Measurements from ENCODE around the gene POLR3F.
A peak's percentile ranks its signal among the peaks of the same experiment; 100 is the strongest.
"Not testable (repeated sequence)": the region's sequence is repeated elsewhere in the genome, so short reads cannot be mapped to it uniquely, and the experiment has no call there.

POLR3F gene

GRCh38 chr20:18496042-18496441 is 28.9 kb downstream of the POLR3F start:
- Histone ChIP-seq H3K27me3 (ENCODE audit: low read length) (no peaks in the 10 kb centered on the region), H4K20me1 (ENCODE audit: low read depth, low read length) (no peaks in the 10 kb centered on the region), H3K9me2 (replicated peaks; ENCODE audit: insufficient read depth, low read length) (no peaks in the 10 kb centered on the region), H3K4me3 (ENCODE audit: insufficient read depth, low read length, poor library complexity, severe bottlenecking) (peak overlapping the region; percentile 92), H2AFZ (ENCODE audit: low read depth, low read length, severe bottlenecking) (peak overlapping the region; percentile 97), H3F3A (ENCODE audit: insufficient read depth) (no peaks in the 10 kb centered on the region), H3K9me3 (ENCODE audit: insufficient read depth, low read length) (no peaks in the 10 kb centered on the region), H3K9ac (ENCODE audit: low read length) (peak overlapping the region; percentile 76), H3K4me2 (ENCODE audit: low read depth, low read length, poor library complexity, severe bottlenecking) (peak overlapping the region; percentile 91), H3K79me2 (ENCODE audit: insufficient read depth, low read length) (peaks cover 9% of the 10 kb centered on the region), H3K27ac (ENCODE audit: low read depth, low read length) (0 out of 2 replicates have a peak overlapping the region, but pooled peaks have one; percentile 32), H3K36me3 (ENCODE audit: low read length) (no peaks in the 10 kb centered on the region)
- no peak for TF ChIP-seq EZH2phosphoT487 (conservative IDR thresholded peaks at IDR 0.05; ENCODE audit: low read length)
- TF ChIP-seq, protein P1, sequence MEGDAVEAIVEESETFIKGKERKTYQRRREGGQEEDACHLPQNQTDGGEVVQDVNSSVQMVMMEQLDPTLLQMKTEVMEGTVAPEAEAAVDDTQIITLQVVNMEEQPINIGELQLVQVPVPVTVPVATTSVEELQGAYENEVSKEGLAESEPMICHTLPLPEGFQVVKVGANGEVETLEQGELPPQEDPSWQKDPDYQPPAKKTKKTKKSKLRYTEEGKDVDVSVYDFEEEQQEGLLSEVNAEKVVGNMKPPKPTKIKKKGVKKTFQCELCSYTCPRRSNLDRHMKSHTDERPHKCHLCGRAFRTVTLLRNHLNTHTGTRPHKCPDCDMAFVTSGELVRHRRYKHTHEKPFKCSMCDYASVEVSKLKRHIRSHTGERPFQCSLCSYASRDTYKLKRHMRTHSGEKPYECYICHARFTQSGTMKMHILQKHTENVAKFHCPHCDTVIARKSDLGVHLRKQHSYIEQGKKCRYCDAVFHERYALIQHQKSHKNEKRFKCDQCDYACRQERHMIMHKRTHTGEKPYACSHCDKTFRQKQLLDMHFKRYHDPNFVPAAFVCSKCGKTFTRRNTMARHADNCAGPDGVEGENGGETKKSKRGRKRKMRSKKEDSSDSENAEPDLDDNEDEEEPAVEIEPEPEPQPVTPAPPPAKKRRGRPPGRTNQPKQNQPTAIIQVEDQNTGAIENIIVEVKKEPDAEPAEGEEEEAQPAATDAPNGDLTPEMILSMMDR (IDR thresholded peaks at IDR 0.05; ENCODE audit: insufficient read depth, low read length, poor library complexity, severe bottlenecking), result no peak

DNA sequence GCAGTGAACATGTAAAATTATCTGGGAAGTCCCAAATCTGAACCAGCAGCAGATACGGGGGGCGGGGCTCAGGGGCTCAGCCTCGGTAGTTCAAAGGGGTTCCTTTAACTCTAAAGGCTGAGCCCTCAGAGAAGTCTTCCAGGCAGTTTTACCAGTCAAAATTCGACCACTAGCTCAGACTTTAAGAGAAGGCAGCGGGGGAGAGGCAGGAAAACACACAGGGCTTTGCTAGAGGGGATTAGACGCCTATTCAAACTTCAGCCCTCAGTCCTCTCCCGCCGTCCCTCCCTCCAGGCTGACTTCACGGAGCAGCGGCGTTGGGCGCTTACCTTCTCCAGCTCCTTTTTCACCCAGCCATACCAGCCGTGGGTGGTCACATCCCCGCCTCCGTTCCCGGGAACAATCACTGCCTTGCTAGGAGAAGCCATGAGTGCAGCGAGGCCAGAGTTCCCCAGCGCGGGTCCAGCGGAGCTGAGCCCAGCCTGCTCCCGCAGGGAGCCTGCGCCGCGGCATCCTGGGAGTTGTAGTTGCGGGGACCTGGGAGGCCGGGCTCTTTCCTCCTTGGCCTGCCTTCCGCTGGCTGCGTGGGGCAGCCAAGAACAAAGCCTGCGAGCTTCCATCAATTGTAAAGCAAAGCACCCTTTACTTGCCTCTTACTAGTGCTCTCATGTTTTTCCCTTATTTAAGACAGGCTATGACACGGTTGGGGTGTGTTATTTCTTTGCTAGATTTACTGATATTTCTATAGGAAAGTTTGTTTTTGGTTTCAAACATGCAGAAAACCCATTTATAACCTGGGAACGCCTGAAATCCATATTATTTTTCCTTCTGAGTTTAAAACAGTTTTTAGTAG is 29.8 kb downstream of the POLR3F start, which contains the start of gene RBBP9:
Gene RBBP9, minus strand, starts transcription at position 486 of the 853 bp plus-strand sequence. Its CDS starts 58 bp downstream, at position 428.
- peak within 1 kb of the TSS; percentile 97 for H2AFZ ChIP-seq (ENCODE audit: low read depth, low read length, severe bottlenecking)
- no peaks in the 10 kb centered on the region for H3K9me2 ChIP-seq (replicated peaks; ENCODE audit: insufficient read depth, low read length)
- H3K27me3 ChIP-seq (ENCODE audit: low read length), result no peaks in the 10 kb centered on the region
- peak within 1 kb of the TSS; percentile 92 for H3K4me3 ChIP-seq (ENCODE audit: insufficient read depth, low read length, poor library complexity, severe bottlenecking)
- H3K4me2 ChIP-seq (ENCODE audit: low read depth, low read length, poor library complexity, severe bottlenecking), result peak within 1 kb of the TSS; percentile 91
- H3K27ac ChIP-seq (ENCODE audit: low read depth, low read length), result peak within 1 kb of the TSS; percentile 32; the same call in 1 of the 2 replicates
- peaks cover 9% of the 10 kb centered on the region for H3K79me2 ChIP-seq (ENCODE audit: insufficient read depth, low read length)
- H3K9me3 ChIP-seq (ENCODE audit: insufficient read depth, low read length), result no peaks in the 10 kb centered on the region
- no peaks in the 10 kb centered on the region for H3K36me3 ChIP-seq (ENCODE audit: low read length)
- no peak for TF ChIP-seq EZH2phosphoT487 (conservative IDR thresholded peaks at IDR 0.05; ENCODE audit: low read length)
- TF ChIP-seq, protein P1 (IDR thresholded peaks at IDR 0.05; ENCODE audit: insufficient read depth, low read length, poor library complexity, severe bottlenecking), result no peak
- H3F3A ChIP-seq (ENCODE audit: insufficient read depth), result no peaks in the 10 kb centered on the region
- no peaks in the 10 kb centered on the region for H4K20me1 ChIP-seq (ENCODE audit: low read depth, low read length)
- peak within 1 kb of the TSS; percentile 76 for H3K9ac ChIP-seq (ENCODE audit: low read length)

GRCh38 chr20:18497603-18498002 is 30.4 kb downstream of the POLR3F start:
- Histone ChIP-seq H3K79me2 (ENCODE audit: insufficient read depth, low read length) (peaks cover 9% of the 10 kb centered on the region), H3K9ac (ENCODE audit: low read length) (peak overlapping the region; percentile 76), H3F3A (ENCODE audit: insufficient read depth) (no peaks in the 10 kb centered on the region), H3K36me3 (ENCODE audit: low read length) (no peaks in the 10 kb centered on the region), H3K27ac (ENCODE audit: low read depth, low read length) (no peak overlapping the region), H3K27me3 (ENCODE audit: low read length) (no peaks in the 10 kb centered on the region), H3K9me3 (ENCODE audit: insufficient read depth, low read length) (no peaks in the 10 kb centered on the region), H3K4me2 (ENCODE audit: low read depth, low read length, poor library complexity, severe bottlenecking) (peak overlapping the region; percentile 91), H2AFZ (ENCODE audit: low read depth, low read length, severe bottlenecking) (peak overlapping the region; percentile 97), H3K4me3 (ENCODE audit: insufficient read depth, low read length, poor library complexity, severe bottlenecking) (peak overlapping the region; percentile 92), H4K20me1 (ENCODE audit: low read depth, low read length) (no peaks in the 10 kb centered on the region), H3K9me2 (replicated peaks; ENCODE audit: insufficient read depth, low read length) (no peaks in the 10 kb centered on the region)
- no peak for TF ChIP-seq EZH2phosphoT487 (conservative IDR thresholded peaks at IDR 0.05; ENCODE audit: low read length)
- TF ChIP-seq, protein P1 (IDR thresholded peaks at IDR 0.05; ENCODE audit: insufficient read depth, low read length, poor library complexity, severe bottlenecking), result no peak

GRCh38 chr20:18501672-18502071 is 34.5 kb downstream of the POLR3F start:
- not testable (repeated sequence) for H3K9me2 ChIP-seq (replicated peaks; ENCODE audit: insufficient read depth, low read length); H3K79me2 ChIP-seq (ENCODE audit: insufficient read depth, low read length); H2AFZ ChIP-seq (ENCODE audit: low read depth, low read length, severe bottlenecking); H3F3A ChIP-seq (ENCODE audit: insufficient read depth); H3K9ac ChIP-seq (ENCODE audit: low read length); H3K27ac ChIP-seq (ENCODE audit: low read depth, low read length); H3K36me3 ChIP-seq (ENCODE audit: low read length); H4K20me1 ChIP-seq (ENCODE audit: low read depth, low read length); H3K9me3 ChIP-seq (ENCODE audit: insufficient read depth, low read length); H3K4me2 ChIP-seq (ENCODE audit: low read depth, low read length, poor library complexity, severe bottlenecking); H3K4me3 ChIP-seq (ENCODE audit: insufficient read depth, low read length, poor library complexity, severe bottlenecking); H3K27me3 ChIP-seq (ENCODE audit: low read length)
